ENCODE measurements around the gene ALK.

Gene ALK

DNA sequence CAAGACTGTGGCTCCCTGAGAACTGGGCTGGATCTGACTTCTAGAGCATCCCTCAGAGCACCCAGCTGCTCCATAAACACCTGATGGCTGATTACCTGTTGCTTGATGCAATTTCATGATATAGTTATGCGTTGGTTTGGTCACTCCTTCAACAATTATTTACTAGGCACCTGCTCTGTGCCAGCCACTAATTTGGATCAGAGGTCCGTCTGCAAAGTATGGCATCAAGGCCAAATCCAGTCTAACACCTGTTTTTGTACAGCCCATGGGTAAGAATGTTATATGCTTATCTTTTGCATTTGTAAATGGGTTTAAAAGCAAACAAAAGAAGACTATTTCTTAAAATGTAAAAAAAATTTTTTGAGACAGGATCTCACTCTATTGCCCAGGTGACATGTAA, 348.2 kb downstream of the ALK start:
- DNase-seq = no peak

DNA sequence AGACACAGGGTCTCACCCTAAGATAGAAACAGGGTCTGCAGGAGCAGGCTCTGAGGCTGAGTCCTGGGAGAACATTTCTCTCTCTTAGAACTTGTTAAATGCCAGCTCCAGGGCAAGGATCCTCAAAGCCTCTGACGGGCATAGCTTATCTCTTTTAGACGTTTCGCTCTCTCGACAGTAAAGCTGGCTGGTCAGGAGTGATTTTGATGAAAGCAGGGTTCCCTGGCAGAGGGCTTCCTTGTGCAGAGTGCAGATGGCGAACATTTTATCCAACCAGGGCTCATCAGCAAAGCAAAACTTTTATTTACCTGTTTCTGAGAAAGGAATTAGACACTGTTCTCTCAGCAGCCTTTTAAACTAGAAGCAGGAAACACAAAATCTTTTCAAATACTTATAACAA, 350.8 kb downstream of the ALK start:
- DNase-seq = no peak

DNA sequence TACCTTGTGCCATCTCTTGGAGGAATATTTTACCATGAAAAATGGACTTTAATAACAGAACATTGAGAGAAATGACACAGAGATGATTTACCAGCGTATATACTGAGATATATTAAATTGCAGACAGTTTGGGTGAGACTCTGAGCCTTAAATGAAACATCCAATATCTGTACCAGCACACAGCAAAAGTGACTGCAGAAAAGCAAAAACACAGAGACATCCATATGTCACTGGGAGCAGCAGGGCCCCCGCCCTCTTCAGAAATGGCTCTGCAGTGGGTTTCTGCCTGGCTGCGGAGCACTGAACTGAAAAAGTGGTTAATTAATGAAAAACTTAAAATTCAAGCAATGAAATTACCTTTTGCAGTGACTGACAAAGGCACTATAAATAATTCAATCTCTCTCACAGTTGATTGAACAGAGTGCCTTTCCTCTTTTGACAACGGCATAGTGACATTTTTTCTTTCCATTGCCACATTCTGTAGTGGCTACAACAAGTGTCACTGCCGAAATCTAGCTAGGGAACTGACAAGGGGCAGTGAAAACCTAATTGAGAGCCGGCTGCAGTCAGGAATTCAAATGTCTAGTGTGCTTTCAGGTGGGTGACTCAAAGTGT, 353.4 kb downstream of the ALK start:
- DNase-seq = no peak

DNA sequence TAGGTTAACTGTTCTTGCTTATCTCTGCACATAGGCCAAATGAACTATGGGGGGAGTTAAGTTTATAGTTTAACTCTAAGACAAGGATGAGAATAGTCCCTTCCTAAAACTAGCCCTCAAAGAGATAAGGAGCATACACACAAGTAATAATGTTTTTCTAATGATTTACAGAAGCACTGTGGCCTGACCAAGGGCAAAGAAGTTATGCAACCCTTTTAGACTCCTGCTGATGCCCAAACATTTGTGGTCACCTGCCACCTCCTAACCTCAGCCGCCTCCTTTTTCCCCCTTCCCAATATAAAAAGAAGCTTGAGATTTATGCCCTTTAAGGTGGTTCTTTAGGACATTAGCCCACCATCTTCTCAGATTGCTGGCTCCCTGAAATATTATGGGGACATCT, 357.7 kb downstream of the ALK start:
- no peak for DNase-seq

DNA sequence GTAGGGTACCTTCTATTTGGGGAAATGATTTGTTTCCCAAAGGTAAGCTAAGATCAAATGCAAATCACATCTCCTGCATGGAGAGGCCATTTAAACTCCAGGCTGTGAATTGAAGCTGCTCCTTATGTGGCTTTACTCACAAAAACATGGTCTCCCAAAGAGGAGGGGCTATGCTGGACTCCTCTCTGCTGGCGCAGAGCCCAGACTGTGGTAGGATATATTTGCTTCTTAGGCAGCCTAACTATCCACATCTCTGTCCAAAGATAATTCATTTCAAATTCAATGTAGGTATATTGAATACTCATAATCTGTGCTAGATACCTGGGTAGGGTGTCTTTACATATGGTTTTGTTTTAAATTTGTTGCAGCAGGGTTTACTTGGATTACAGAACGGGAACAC, 358.5 kb downstream of the ALK start:
- no peak for DNase-seq

DNA sequence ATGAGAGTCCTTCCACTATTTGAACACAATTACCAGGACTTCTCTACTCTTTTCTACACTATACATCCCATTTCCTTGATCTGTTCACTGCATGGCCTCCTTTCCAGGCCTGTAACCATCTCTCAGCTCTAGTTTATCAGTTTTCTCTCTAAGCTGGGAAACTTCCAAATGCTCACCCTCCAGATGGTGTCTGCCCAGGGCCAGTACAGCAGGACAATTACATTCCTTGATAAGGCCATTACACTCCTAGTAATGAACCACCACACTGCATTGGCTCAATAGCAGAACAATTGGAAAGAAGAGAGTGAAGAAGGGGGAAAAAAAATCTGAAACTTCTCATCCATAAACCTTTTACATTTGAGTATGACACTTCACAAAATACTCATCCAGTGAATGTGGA, 359.1 kb downstream of the ALK start:
- DNase-seq = no peak

DNA sequence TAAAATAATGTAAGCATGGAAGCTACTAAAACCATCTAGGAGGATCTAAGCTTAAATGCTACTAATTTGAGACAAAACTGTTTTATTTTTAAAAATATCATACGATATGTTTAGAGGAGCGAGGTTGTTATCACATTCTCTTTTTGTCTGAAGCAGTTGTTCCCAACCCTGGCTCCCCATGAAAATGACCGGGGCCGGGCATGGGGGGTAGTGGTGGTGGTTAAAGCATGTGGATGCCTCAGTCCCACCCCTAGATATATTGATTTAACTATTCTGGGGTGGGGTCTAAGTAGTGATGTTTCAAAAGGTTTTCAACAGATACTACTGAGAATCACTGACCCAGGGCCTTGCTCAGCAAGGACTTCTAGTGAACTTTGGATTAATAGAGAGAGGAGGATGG, 359.8 kb downstream of the ALK start:
- no peak for DNase-seq

DNA sequence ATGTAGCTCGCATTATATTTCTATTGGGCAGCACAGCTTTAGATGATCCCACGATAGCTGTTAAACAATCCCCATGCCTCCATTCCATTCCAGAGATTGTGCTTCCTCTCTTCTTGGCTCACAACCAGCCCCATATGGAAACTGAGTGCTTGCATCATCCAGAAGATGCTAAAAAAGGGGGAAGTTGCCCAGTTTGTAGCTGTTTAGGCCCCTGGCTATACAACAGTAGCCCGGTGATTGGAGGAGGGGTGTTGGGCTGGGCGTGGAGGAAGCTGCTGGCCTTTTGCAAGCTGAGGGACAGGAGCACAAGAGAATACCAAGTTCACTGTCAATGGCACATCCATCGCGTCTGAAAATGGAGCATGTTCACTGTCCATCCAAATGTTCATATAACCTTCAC, 360.2 kb downstream of the ALK start:
- DNase-seq = no peak

DNA sequence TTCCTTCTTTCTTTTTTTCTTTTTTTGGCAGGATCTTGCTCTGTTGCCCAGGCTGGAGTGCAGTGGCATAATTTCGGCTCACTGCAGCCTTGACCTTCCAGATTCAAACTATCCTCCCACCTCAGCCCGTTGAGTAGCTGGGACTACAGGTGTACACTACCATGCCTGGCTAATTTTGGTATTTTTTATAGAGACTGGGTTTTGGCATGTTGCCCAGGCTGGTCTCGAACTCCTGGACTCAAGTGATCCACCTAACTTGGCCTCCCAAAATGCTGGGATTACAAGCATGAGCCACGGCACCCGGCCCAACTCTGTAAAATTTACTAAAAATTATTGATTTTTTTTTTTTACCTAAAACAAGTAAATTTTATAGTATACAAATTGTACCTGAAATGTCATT, 360.8 kb downstream of the ALK start:
- no peak for DNase-seq

DNA sequence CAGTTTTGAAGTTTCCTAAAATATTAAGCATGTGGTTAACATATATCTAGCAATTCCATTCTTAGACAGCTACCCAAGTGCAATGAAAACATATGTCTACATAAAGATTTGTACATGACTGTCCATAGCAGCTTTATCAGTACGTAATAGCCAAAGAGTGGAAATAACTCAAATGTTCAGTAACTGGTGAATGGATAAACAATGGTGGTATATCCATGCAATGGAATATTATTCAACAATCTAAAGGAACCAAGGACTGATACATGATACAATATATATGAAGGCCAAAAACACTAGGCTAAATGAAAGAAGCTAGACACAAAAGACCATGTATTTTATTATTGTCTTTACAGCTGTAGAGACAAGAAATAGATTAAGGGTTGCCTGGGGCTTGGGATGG, 361.4 kb downstream of the ALK start:
- no peak for DNase-seq

DNA sequence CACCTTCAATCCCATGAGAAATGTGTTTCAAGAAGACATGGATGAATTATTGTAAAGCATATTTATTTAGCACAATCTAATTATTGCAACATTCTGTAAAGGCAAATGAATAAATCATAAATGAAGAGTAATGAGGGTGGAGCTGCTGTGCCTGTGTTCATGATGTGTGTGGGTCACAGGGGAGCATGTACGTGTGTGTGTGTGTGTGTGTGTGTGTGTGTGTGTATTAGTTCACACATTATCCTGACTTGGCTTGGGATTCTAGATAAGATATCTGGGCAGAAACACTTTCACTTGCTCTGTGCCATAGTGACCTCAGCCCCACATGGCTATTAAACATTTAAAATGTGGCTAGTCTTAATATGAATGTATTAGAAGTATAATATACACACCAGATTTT, 361.8 kb downstream of the ALK start:
- DNase-seq = no peak

DNA sequence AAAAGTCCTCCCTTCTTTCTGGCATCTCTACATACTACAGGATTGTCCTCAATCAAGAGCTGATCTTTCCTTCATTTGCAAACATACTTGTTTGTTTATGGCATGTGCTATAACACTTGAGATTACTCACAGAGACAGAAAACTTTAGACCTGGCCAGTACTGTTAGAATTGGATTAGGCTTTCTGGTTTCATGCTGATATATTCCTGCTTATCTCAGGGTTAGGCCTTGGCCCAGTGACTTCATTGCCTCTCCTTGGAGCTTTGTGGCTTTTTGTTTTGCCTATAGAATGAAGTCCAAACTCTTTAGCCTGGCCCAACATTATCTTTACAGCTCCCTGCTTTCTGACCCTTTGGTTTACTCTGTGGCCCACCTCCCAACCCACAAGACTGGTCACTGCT, 363.3 kb downstream of the ALK start:
- no peak for DNase-seq

DNA sequence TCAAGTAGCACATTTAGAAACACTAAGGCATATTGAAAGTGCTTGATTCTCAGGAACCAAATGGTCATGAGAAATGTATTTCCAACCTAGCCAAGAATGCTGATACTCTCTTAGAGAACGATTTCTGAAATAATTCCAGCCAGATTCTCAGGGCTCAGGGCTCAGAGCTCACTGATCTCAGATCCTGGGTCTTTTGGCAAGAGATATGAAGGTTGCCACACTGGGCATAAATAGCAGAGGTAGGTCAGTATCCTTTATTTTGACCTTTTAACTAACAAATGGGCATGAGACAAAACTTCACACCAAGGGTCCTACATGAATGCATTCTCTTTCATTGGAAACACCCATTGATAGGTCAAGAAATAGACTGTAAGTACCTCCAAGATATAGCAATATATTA, 364.1 kb downstream of the ALK start:
- no peak for DNase-seq

DNA sequence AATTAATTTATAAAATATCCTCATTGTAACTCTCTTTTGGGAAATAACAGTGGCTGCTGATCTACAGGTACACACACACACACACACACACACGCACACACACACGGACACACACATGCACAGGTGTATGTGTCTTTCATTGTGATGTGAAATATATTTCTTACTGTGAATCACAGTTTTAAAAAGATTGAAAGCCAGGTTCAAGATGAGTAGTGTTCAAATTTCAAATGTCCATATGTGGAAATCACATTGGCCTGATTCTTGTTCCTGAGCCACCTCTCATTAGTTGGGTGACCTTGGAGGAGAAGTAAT, 372.4 kb downstream of the ALK start:
- DNase-seq = no peak

DNA sequence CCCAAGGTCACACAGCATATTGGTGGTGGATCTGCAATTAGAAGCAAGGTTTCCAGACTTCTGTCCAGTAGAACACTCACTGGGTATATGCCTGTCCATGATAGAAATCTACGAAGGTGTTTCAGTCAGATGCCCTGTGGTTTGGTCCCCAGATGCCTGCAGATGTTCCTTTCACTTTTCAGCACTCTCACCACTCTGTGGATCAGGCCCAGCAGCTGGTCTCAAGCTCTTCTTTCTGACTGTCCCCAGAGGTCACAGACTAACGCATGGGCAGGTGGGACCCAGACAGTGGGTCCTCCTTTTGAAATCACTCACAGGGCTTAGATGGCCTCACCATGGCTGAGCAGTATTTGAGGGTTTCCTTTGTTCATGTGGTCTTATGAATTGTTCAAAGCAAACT, 376.5 kb downstream of the ALK start:
- DNase-seq = no peak

DNA sequence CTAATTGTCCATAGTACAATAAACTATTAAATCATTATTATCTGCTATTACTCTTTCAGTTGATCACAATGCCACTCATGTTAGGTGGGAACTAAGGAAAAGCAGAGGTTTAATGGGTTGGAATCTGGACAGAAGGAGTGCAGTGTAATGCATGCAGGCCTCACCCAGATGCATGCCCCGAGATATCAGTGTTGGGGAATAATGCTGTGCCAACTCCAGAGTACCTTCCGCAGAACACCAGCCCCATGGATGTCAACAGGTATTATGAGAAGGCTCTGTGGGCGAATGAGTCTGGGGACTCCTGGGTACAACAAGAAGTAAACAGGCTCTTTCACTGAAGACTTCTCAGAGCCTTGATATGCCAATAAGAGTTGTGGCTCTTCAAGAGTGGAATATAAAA, 377.4 kb downstream of the ALK start:
- no peak for DNase-seq

DNA sequence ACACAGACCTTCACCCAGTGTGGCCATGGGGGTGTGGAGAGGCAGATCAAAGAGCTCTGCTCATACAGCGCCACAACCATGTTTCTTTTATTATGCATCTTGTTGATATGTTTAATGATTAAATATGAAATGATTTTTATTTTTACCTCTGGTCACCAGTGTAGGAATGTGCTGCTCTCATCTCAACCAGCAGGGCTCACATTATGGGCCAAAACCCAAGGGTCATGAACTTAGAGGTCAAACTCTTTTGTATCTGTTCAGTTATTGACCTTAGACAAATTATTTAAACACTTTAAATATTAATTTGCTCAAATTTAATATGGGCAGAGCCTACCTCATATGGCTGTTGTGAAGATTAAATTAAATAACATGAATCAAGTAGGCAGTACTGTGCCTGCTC, 386.2 kb downstream of the ALK start:
- DNase-seq = no peak

DNA sequence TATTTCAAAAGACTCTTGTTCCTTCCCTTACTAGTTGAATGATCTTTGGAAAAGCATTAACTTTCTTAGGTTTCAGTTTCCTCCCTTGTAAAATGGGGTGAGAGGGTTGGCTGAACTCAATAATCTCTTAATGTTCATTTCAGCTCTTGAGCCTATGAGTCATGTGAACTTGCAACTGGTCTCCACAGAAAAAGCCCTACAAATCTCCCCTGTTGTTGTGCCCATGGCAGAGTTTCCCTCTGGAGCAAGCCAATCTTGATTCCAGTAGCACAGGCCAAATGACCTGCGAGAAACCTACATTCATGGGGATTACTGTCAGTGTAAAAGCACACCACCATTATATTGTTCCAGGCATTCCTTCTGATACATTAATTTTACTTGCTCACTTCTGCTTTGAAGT, 388.9 kb downstream of the ALK start:
- DNase-seq = no peak

DNA sequence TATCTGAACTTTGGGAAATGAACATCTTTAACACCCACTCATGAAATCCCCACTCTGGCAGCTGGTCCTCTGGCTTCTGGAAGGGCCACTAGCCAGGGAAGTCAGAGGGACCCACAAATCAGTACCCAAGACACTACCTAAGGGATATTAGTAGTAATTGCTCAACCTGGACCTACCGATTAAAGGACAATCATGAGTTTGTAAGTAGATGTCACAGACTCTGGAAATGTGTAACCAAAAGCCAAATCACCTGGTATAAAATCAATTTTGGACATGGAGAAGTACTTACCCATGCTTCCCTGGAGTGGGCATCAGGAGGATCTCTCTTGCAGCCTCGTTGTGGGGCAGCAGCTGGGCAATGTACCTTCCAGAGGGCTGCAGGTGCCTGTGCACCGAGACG, 389.8 kb downstream of the ALK start:
- DNase-seq = no peak

DNA sequence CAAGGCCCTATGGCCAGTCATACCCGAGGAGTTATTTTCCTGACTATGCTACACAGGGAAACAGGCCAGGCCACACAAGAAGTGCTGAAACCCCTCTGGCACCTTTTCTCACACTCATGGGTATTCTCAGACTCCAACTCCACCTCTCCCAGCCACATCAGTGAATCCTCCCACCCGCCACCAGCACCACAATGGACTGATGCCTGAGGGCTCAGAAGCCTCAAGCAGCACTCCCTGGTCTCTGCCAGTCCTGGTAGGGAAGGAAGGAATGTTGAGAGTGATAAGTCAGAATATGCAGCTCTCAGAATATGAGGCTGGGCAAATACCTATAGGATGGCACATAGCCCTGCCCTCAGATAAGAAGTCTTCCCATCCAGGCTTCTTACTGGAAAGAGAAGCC, 391.1 kb downstream of the ALK start:
- no peak for DNase-seq

DNA sequence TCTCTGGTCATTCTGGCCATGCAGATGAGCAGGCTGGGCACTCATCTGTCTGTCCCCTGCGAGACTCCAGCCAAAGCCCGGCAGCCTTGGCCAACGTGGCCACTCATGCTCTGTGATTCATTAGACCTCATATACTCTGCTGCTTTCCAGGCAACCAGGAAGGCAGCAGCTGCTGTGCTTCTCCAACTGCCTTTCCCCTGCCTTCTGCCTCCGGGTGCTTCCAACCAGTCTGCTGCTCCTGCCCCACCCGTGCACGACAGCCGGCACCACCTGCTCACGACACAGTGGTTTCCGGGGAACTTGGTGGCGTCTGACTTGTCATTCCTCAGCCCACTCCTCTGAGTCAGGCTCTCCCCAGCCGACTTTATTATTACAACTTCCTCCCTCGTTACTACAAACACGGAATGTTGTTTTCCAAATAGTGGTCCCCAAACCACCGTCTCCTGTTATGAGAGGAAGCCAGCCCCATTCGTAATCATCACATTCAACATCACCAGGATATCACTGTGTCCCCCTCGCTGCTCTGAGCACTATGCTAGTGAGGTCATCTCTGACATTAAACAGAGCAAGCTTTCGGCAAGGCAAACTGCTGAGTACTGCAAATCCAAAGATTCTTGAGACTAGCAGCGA, 392.4 kb downstream of the ALK start:
- DNase-seq = no peak

DNA sequence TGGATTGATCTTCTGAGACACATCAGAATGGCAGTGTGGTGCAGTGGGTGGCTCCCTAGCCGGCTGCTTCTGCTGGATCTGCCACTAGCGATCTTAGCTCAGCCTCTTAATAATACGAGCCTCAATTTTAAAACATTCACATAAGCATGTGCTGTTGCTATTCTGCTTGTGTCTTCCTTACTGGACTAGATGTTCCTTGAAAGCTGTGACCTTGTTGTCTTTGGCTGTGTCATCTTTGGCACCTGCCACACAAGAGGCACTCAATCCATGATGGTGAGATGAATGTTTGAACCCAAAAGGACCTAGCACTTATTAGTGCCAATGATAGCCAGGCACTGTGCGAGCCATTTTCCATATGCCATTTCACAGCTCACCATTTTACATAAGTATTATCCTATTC, 393.0 kb downstream of the ALK start:
- DNase-seq = no peak

DNA sequence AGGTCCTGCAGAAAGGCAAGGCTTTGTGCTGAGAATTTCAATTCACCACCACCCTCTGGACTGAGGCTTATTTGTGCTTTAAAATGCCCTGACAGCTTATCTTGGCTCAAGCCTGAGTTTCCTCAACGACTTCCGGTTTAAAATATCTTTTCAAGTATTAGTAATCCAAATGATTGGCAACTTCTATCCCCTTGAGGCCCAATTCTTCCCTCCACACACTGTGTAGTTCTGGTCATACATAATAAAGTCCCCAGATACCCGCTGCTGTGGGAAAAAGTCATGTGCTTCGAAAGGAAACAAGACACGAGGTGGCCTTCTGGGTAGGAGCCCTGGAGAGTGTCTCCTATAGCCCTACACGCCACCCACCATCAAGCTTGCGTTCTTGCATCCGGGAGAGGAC, 393.4 kb downstream of the ALK start:
- DNase-seq = no peak

DNA sequence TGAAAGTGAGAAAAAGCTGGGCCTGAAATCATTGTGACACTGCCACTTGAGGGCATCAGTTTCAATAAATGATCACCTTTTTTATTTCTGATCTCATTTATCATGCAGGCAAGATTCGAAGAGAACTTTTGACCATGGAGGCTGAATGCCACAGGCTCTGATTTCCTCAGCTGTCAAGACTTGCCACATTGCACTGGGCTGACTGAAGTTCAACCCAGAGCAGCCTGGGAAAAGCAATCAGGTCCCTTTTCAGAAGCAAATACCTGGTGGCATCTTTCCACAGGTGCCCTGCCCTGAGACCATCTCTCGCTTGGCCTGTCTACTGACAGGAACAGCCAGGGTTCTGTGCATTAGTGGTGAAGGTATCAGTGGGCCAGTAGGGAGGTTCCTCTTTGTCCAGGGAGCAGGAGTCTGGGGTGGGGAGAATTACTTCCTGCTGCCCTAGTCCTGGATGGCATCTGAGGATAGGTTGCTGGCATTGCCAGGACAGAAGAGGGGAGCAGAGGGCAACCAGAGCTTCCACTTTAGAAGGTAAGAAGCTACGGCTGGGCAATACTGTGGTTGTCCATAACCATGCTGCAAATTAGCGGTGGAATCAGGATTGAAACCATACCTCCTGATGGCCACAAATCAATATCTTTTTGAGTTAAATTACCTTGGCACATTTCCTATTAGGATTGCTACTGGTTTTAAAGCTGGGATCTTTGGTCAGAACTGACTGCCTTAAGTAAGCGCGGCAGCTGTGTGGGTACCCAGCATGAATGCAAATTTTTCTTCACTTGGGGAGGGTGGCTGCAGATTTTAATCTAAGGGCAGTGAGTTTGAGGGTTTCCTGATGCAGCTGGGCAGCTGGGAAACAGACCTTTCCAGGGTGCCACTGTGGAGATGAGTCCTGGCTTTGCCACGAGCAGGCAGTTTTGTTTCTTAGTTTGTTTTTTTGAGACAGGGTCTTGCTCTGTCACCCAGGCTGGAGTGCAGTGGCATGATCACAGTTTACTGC, 394.5 kb downstream of the ALK start:
- no peak for DNase-seq

All from central memory CD4-positive, alpha-beta T cell (primary cell).